Measurements from ENCODE around the gene DSP. TPM values are rescaled to one million over a fixed set of nuclear protein-coding genes. Genes with fewer than 3 reads are reported as not detected.

DSP gene
- polyA plus RNA-seq, 4 donors: 62.6 to 84.1 (median 70.6) TPM

DNA sequence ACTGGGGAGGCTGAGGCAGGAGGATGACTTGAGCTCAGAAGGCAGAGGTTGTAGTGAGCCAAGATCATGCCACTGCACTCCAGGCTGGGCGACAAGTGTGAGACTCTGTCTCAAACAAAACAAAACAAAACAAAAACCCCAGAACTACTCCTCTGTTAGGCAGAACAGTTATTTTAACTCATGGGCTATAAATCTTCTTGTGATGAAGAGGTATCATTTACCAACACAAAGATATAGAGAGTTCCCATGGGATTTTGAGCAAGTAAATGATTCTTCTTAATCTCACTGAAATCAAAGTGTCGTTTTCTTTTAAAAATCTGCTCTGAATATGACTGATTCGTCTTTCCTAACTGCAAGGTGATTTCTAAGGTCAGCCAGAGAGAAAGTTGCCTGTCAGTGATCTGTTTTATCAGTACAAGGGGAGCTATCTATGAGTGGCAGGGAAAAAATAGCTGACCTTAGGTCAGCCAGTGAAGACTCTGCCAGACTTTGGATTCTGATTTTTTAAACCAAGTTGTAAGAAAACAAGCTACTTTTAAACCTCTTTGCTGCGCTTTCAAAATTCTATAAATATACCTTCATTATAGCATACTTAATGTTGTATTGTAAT lies 3.8 kb upstream of the DSP start:
- no peak for DNase-seq (ENCODE audit: low read depth in 4 of 4, low spot score in 2 of 4)

DNA sequence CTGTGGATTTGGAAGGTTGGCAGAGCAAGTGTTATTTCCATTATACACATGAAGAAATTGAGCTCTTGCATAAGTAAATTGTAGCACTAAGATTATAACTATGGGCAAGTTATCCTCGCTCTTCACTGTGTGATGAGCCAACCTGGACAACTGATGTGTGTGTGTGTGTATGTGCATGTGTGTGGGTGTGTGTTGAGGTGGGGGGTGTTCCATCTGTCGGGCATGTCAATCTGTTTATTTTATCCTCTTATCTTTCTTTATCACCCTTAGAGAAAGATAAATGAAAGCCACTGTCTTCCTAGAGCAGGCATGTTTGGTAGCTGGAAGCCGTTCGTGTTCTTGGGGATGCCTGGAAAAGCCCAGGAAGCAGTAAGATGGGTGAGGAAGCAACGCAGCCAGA lies 3.0 kb upstream of the DSP start:
- no peak for DNase-seq (ENCODE audit: low read depth in 4 of 4, low spot score in 2 of 4)

DNA sequence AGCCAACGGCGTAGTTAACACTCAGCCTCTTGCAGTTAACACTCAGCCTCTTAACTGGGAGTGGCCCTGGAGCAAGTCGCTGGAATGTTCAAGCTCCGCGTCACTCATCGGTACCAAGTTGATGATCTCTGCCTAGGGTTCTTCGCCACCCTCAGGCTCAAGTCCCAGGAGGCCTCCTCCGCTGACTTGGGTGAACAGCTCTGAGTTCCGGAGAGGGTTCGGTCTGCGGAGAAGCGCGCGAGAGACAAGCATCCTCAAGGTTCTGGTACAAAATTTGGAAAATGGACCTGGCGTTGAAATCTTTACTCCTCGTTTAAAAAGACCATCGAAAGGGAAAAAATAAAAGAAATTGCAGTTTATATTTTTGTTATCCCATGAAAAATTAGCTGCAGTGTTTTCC lies 876 bp upstream of the DSP start:
- DNase-seq (ENCODE audit: low read depth in 4 of 4, low spot score in 2 of 4): no peak

GRCh38 chr6:7542065-7542873 lies 798 bp downstream of the DSP start:
- DNase-seq (ENCODE audit: low read depth in 4 of 4, low spot score in 2 of 4): peak in 1 of 4 donors; percentile 41

DNA sequence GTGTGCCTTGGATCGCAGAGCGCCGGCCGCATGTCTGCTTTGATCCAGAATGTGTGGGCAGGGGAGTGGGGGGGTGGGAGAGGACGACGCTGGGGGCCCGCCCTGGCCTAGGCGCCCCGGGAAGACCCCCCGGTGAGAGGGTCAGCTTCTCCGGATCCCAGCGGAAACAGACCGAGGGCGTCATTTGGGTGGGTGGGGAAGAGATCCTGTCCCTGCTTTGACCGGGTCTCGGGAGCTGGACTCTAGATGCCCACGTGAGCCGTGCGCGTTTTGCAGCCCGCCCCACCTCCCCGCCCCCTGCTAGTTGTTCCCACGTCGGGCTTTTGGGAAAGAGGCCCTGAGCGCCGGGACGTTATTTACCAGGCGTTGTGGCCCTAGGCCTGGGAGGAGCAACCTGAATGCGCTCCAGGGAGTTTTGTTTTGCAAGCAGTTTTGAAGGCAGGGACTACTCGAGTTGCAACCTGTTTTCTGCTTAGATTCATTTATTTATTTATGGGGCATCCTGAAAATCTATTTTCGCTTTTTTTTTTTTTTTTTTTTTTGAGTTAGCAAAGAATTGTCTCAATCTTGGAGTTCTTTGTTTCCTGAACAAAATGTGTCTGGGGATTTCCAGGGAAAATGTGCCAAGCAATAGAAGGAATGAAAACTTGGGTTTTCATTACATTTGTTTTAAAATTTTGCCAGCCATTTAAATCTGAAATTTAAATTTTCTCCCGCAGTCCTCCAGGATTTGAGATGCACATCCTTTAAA lies 1.6 kb downstream of the DSP start:
- DNase-seq (ENCODE audit: low read depth in 4 of 4, low spot score in 2 of 4): peak in 3 of 4 donors; percentile 46 to 56 (median 49)

- peak in 1 of 4 donors; percentile 39 for DNase-seq (ENCODE audit: low read depth in 4 of 4, low spot score in 2 of 4)
These were observed 2.4 kb downstream of the DSP start for GRCh38 chr6:7543789-7544424.

GRCh38 chr6:7544597-7544996 lies 3.1 kb downstream of the DSP start:
- DNase-seq (ENCODE audit: low read depth in 4 of 4, low spot score in 2 of 4): no peak

- no peak for DNase-seq (ENCODE audit: low read depth in 4 of 4, low spot score in 2 of 4)
These were observed 4.0 kb downstream of the DSP start for GRCh38 chr6:7545316-7546019.

GRCh38 chr6:7546020-7546369 lies 4.5 kb downstream of the DSP start:
- DNase-seq (ENCODE audit: low read depth in 4 of 4, low spot score in 2 of 4): no peak

DNA sequence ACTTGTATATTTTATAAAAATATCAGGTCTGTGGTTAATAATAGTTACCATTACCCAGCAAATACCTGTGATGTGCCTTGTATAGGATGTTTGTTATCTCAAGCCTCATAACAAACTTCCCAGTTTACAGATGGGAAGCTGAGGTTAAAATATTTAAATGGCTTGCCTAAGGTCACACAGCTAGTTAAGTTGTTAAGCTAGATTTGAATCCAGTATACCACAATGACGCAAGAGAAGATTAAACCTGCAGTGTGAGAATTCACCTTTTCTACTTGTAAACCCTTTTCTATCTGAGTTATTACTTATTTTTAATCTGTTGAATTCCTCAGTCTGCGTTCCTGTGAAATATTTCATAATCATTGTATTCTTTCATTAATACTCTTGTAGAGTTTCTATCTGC lies 4.9 kb downstream of the DSP start:
- DNase-seq (ENCODE audit: low read depth in 4 of 4, low spot score in 2 of 4): no peak

DNA sequence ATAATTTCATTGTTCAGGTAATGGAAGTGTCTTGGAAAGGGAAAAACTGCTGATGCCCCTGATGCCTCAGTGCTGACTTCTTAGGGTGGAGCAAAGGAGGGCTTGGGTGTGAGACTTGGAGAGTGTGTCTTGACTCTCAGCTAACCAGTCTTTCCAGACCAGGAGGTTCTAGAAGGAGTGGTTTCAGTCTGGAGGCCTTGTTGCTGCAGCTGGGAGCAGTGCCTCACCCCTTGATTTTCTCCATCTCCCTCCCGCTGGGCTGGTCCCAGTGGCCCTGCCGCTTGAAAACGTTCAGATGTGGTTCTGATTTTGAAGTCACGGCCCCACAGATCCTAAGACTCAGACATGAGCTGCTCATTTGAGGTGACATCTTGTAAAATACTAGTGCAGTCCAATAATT lies 5.4 kb downstream of the DSP start:
- DNase-seq (ENCODE audit: low read depth in 4 of 4, low spot score in 2 of 4): no peak

DNA sequence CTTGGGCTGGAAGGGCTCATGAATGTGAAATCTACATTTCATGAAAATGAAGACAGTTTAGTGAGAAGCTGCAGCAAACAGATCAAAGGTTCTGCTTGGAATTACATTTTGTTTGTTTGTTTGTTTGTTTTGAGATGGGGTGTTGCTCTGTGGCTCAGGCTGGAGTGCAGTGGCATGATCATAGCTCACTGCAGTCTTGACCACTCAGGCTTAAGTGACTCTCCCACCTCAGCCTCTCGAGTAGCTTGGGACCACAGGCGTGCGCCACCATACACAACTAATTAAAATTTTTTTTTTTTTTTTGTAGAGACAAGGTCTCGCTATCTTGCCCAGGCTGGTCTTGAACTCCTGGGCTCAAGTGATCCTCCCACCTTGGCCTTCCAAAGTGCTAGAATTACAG lies 5.8 kb downstream of the DSP start:
- DNase-seq (ENCODE audit: low read depth in 4 of 4, low spot score in 2 of 4): no peak

DNA sequence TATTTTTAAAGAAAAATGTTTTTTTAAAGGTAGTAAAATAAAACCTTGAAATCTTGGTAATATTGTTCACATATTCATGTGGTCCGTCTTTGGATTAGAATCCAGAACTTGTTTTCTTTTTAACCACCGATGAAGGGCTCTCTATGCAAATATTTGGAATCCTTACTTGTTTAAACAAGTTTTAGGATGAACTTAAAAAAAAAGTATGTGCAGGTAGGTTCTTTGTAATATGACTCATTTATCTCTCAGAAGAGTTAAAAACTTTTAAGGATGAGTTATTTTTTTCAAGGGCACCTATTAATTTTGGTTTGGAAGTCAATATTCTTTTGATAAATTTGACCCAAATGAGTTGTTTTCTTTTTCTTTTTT lies 8.9 kb downstream of the DSP start:
- no peak for DNase-seq (ENCODE audit: low read depth in 4 of 4, low spot score in 2 of 4)

DNA sequence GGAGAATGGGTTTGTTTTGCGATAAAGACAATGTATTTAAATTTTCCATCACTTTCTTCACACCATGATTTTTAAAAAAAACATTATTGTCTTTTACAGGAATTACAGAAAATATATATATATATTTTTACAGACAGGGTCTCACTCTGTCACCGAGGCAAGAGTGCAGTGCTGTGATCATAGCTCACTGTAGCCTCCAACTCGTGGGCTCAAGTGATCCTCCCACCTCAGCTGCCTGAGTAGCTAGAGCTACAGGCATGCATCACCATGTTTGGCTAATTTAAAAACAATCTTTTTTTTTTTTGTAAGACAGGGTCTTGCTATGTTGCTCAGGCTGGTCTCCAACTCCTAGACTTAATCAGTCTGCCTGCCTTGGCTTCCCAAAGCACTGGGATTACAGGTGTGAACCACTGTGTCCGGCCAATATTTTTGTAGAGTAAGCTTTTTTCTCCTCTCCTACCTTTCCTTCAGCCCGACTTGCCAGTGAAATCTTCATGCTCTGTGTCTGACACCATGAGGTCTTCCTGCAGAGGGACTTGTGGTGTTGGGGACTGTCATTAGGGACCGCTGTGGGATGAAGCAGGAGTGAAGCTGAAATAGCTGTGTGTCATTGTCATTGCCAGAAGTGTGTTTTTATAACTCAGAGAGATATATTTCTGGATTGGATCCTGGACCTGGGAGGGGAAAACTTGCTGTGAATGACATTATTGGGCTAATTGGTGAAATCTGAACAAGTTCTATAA lies 13.2 kb downstream of the DSP start:
- no peak for DNase-seq (ENCODE audit: low read depth in 4 of 4, low spot score in 2 of 4)

- DNase-seq (ENCODE audit: low read depth in 4 of 4, low spot score in 2 of 4): no peak
These were observed 14.2 kb downstream of the DSP start for GRCh38 chr6:7555671-7556070.

DNA sequence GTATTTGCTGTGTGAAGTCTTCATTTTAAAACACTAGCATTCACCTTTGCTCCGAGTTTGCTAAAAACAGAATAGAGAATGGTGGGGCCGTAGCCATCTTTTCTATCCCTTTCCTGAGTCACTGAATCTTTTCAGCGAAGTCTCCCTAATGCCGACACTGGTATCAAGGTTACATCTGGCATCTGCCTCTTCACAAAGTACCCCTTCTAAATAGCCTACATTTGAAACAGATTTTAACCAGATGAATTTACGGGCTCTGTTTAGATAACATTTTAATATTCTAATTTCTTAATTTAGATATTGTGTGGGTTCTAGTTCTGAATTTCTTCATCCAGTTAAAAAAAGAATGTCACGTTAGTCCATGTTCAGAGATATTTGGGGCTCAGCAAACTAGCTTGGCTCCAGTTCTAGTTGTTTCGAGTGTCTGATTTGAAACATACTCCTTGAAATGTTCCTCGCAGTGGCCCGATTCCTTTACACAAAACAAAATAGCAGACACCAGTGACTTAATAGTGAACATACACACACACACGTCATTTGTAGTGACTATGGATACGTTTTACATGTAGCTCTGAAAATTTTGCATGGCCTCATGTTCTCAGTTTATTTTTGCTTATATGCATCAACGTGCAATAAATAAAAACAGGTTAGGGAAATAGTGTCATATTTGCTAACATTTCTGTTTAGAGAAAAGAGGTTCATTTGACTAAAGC lies 15.1 kb downstream of the DSP start:
- no peak for DNase-seq (ENCODE audit: low read depth in 4 of 4, low spot score in 2 of 4)

- no peak for DNase-seq (ENCODE audit: low read depth in 4 of 4, low spot score in 2 of 4)
These were observed 16.2 kb downstream of the DSP start for GRCh38 chr6:7557652-7558051.

DNA sequence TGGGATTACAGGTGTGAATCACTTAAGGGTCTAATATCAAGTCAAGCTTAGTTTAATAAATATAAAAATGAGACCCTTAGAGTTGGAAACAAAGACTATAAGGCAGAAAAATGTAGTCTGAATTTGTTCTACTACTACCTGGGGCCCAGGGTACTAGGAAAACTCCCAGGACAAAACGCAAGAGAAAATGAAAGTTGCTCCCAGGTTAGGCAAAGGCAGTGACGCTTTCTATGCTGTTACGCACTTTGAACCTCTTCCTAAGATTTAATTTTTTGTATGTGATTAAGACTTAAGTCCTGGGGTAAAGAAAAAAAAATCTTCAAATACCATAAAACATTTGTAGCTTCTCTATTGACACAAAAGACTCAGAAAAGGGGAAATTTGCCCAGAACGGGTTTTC lies 17.3 kb downstream of the DSP start:
- DNase-seq (ENCODE audit: low read depth in 4 of 4, low spot score in 2 of 4): no peak

- DNase-seq (ENCODE audit: low read depth in 4 of 4, low spot score in 2 of 4): no peak
These were observed 17.7 kb downstream of the DSP start for GRCh38 chr6:7559196-7559595.

Data from left renal cortex interstitium (tissue), 4 donors.